Stomach (tissue), 4 donors: ENCODE measurements around the gene PVRIG.

ENCODE experiments used
- EP300 ChIP-seq: sonication (generic); formaldehyde crosslinking; IDR thresholded peaks from one replicate; pipeline ENCODE4 v1.6.1; 2017; ENCODE audit warnings: antibody characterized with exemption
- POLR2A ChIP-seq, 4 donors: fragments of 450-650 bp; IDR thresholded peaks; one replicate each; pipeline ENCODE4 v1.6.1; 2016; ENCODE audit warnings: antibody characterized with exemption in 4 of 4, control low read depth in 2 of 4, mild to moderate bottlenecking in 1 of 4, moderate library complexity in 1 of 4
- TF ChIP-seq, protein P1 (sequence below), 7 experiments: fragments of 450-650 bp in 4 of 7; fragments of 200-600 bp in 3 of 7; sonication (generic) in 3 of 7; IDR thresholded peaks; one replicate each; pipeline ENCODE4 v1.5.1; 2016 to 2019; ENCODE audit warnings: antibody characterized with exemption in 7 of 7, control low read depth in 2 of 7, mild to moderate bottlenecking in 1 of 7

DNA sequence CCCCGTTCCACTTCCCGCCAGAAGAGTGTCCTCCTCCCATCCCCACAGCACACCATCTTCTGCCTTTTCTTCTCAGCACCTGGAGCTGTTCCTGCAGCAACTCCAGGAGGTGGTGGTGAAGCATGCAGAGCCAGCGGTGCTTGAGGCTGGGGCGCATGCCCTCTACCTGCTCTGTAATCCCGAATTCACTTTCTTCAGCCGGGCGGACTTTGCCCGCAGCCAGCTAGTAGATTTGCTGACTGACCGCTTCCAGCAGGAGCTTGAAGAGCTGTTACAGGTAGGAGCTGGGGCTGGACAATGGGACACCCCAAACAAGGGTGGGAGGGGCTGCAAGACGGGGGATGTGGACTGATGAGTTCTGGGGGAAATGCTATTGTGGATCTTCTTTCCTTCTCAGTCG lies 19.1 kb upstream of the PVRIG start:
- TF ChIP-seq, protein P1, sequence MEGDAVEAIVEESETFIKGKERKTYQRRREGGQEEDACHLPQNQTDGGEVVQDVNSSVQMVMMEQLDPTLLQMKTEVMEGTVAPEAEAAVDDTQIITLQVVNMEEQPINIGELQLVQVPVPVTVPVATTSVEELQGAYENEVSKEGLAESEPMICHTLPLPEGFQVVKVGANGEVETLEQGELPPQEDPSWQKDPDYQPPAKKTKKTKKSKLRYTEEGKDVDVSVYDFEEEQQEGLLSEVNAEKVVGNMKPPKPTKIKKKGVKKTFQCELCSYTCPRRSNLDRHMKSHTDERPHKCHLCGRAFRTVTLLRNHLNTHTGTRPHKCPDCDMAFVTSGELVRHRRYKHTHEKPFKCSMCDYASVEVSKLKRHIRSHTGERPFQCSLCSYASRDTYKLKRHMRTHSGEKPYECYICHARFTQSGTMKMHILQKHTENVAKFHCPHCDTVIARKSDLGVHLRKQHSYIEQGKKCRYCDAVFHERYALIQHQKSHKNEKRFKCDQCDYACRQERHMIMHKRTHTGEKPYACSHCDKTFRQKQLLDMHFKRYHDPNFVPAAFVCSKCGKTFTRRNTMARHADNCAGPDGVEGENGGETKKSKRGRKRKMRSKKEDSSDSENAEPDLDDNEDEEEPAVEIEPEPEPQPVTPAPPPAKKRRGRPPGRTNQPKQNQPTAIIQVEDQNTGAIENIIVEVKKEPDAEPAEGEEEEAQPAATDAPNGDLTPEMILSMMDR (IDR thresholded peaks at IDR 0.05): no peak
- TF ChIP-seq POLR2A (IDR thresholded peaks at IDR 0.05) (no peak), EP300 (no peak)
